Spleen (tissue), 7 donors: ENCODE measurements around the gene SCNN1G.

ENCODE experiments used
- POLR2A ChIP-seq, 3 donors: fragments of 450-650 bp; IDR thresholded peaks; one replicate each; pipeline ENCODE4 v1.5.1; 2017; ENCODE audit warnings: antibody characterized with exemption in 3 of 3, mild to moderate bottlenecking in 1 of 3
- POLR2AphosphoS5 ChIP-seq, 3 donors: sonication (generic); formaldehyde crosslinking; IDR thresholded peaks; one replicate each; pipeline ENCODE4 v1.5.1; 2017; ENCODE audit warnings: antibody characterized with exemption in 3 of 3
- TF ChIP-seq, protein P1 (sequence below), 11 experiments: fragments of 200-600 bp in 7 of 11; fragments of 450-650 bp in 4 of 11; sonication (generic) in 4 of 11; IDR thresholded peaks in 8 of 11; conservative IDR thresholded peaks in 3 of 11; 1 replicate in 7 of 11; 2 replicates in 4 of 11; pipeline versions ENCODE4 v1.4.0 to v1.8.0; 2016 to 2021; ENCODE audit warnings: antibody characterized with exemption in 11 of 11, inconsistent platforms in 4 of 11, mild to moderate bottlenecking in 1 of 11
- donor health status: DM: no; HTN: no; CAD: no; lungs with moderate emphysema.
- donor health status: DM: no; HTN: no; CAD: no.
- donor health status: DM: no; HTN: no; CAD: no.

DNA sequence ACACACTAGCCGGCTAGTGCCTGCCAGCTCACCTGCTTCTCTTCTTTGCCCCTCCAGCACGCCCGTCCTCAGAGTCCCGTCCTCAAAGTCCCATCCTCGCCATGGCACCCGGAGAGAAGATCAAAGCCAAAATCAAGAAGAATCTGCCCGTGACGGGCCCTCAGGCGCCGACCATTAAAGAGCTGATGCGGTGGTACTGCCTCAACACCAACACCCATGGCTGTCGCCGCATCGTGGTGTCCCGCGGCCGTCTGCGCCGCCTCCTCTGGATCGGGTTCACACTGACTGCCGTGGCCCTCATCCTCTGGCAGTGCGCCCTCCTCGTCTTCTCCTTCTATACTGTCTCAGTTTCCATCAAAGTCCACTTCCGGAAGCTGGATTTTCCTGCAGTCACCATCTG is 3.6 kb downstream of the SCNN1G start:
- TF ChIP-seq POLR2A (IDR thresholded peaks at IDR 0.05) = no peak
- TF ChIP-seq, protein P1, sequence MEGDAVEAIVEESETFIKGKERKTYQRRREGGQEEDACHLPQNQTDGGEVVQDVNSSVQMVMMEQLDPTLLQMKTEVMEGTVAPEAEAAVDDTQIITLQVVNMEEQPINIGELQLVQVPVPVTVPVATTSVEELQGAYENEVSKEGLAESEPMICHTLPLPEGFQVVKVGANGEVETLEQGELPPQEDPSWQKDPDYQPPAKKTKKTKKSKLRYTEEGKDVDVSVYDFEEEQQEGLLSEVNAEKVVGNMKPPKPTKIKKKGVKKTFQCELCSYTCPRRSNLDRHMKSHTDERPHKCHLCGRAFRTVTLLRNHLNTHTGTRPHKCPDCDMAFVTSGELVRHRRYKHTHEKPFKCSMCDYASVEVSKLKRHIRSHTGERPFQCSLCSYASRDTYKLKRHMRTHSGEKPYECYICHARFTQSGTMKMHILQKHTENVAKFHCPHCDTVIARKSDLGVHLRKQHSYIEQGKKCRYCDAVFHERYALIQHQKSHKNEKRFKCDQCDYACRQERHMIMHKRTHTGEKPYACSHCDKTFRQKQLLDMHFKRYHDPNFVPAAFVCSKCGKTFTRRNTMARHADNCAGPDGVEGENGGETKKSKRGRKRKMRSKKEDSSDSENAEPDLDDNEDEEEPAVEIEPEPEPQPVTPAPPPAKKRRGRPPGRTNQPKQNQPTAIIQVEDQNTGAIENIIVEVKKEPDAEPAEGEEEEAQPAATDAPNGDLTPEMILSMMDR (IDR thresholded peaks at IDR 0.05 in 8 of 11, conservative IDR thresholded peaks at IDR 0.05 in 3 of 11) = no peak
- no peak for TF ChIP-seq POLR2AphosphoS5 (IDR thresholded peaks at IDR 0.05)
